B cell (primary cell): ENCODE results near the gene PHF21A.

ENCODE experiments used
- EZH2 ChIP-seq: IDR thresholded peaks from 2 replicates; pipeline ENCODE4 v1.6.1; 2012; ENCODE audit warnings: borderline replicate concordance, low read depth, mild to moderate bottlenecking, moderate library complexity, low read length; ENCODE audit not compliant: insufficient read depth, poor library complexity, severe bottlenecking
- TF ChIP-seq, protein P1 (sequence below): fragments of 200-600 bp; IDR thresholded peaks from one replicate; pipeline ENCODE4 v1.8.0; 2022; ENCODE audit warnings: antibody characterized with exemption, mild to moderate bottlenecking

DNA sequence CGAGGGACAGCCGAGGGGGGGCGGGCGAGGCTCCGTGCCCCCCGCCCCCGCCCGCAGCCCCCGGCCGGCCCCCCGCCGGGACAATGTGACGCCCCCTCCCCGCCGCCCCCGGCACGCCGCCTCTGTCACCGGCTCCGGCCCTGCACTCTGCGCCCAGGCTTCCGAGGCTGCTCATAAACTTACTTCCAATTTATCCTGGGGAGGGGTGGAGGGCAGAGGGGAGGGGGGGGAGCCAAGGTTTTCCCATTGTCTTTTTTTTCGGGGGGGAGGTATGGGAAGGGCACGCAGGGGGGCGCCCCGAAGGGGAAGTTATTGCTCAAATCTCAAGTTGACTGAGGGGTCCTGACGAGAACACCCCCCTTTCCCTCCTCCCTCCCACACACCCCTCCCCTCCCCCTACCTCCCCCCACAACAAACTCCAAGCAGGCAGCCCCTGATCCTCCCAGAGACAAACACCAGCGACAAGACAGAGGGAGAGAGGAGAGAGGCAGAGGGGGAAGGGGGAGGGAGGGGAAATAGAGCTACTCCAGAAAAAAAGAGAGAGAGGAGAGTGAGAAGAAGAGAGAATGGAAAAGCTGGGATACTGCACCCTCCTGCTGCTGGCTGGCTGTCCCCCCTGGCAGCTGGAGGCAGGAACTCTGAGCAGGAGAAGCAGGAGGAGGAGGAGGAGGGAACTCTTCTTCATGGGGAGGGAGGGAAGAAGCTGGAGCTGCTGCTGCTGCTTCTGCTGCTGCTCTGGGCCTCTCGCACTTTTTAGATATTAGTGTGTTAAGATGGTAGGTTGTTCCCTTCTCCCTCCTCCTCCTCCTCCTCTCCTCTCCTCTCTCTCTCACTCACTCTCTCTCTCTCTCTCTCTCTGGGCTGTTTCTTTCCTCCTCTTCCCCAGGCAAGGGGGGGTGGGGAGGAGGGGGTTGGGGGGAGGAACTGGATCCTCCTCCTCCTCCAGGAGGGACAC, 631 bp downstream of the PHF21A start:
- TF ChIP-seq, protein P1, sequence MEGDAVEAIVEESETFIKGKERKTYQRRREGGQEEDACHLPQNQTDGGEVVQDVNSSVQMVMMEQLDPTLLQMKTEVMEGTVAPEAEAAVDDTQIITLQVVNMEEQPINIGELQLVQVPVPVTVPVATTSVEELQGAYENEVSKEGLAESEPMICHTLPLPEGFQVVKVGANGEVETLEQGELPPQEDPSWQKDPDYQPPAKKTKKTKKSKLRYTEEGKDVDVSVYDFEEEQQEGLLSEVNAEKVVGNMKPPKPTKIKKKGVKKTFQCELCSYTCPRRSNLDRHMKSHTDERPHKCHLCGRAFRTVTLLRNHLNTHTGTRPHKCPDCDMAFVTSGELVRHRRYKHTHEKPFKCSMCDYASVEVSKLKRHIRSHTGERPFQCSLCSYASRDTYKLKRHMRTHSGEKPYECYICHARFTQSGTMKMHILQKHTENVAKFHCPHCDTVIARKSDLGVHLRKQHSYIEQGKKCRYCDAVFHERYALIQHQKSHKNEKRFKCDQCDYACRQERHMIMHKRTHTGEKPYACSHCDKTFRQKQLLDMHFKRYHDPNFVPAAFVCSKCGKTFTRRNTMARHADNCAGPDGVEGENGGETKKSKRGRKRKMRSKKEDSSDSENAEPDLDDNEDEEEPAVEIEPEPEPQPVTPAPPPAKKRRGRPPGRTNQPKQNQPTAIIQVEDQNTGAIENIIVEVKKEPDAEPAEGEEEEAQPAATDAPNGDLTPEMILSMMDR, result no peak
- TF ChIP-seq EZH2, result no peak
